ENCODE results near the gene PDLIM1.

DNA sequence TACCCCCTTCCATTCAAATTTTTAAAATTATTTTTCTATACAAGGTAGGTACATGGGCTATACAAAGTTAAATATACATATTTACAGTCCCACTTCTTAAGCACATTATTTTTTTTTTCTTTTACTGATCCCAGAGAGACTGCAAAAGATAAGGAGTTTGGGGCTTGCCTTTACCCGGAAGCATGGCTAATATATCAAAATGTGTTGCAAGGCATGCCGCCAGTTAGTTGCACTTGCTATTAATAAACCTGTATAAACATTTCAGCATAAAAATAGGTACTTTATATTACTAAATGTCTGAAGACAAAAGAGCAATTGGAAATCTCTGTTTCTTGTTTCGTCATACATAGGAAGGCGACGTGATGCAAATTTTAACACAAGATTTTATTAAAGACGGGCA, 21.5 kb upstream of the PDLIM1 start:
- TF ChIP-seq, protein P1, sequence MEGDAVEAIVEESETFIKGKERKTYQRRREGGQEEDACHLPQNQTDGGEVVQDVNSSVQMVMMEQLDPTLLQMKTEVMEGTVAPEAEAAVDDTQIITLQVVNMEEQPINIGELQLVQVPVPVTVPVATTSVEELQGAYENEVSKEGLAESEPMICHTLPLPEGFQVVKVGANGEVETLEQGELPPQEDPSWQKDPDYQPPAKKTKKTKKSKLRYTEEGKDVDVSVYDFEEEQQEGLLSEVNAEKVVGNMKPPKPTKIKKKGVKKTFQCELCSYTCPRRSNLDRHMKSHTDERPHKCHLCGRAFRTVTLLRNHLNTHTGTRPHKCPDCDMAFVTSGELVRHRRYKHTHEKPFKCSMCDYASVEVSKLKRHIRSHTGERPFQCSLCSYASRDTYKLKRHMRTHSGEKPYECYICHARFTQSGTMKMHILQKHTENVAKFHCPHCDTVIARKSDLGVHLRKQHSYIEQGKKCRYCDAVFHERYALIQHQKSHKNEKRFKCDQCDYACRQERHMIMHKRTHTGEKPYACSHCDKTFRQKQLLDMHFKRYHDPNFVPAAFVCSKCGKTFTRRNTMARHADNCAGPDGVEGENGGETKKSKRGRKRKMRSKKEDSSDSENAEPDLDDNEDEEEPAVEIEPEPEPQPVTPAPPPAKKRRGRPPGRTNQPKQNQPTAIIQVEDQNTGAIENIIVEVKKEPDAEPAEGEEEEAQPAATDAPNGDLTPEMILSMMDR (IDR thresholded peaks at IDR 0.05) = no peak
- TF ChIP-seq POLR2A (IDR thresholded peaks at IDR 0.05) = no peak
- TF ChIP-seq POLR2AphosphoS5 (IDR thresholded peaks at IDR 0.05) = no peak
- no peak for TF ChIP-seq EP300 (IDR thresholded peaks at IDR 0.05)
